ENCODE measurements around the gene SGPL1.

The SGPL1 gene

GRCh38 chr10:70905071-70906021 lies 89.6 kb downstream of the SGPL1 start:
- DNase-seq (ENCODE audit: low spot score): no peak
- no peak for FAIRE-seq

DNA sequence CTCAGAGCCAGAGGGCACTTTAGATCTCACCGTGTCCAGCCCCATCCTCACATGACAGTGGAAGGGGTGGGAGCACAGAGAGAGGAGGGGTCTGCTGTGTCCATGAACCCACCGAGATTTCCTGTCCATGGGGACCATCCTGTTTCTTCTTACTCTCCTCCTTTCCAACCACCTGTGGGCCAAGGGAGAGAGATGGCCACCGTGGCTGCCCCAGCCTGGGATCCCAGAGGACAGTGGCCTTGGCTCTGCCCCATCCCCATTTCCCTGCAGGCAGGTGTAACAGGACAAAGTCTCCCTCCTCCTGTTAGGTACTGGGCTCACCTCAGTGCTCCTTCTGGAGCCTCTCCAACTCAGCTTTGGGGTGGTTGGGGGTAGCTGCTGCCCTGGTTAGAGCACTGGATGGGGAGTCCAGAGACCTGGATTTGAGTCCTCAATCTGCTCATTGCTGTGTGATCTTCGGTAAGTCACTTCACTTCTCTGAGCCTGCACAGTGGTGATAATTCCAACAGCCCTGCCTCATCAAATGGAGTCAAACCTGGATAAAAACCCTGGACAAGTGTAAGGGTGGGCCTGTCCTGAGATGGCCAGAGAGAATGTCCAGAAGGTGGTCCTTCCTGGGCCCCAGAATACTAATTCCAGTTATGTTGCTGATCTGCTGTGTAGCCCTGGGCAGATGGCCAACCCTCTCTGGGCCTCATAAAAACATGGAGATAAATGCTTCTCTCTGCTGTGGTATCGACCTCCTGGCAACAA lies 90.5 kb downstream of the SGPL1 start:
- FAIRE-seq: no peak
- DNase-seq (ENCODE audit: low spot score): no peak

- no peak for DNase-seq (ENCODE audit: low spot score)
- no peak for FAIRE-seq
These were observed 91.3 kb downstream of the SGPL1 start for GRCh38 chr10:70906953-70907636.

GRCh38 chr10:70907637-70908405 lies 92.1 kb downstream of the SGPL1 start:
- no peak for DNase-seq (ENCODE audit: low spot score)

DNA sequence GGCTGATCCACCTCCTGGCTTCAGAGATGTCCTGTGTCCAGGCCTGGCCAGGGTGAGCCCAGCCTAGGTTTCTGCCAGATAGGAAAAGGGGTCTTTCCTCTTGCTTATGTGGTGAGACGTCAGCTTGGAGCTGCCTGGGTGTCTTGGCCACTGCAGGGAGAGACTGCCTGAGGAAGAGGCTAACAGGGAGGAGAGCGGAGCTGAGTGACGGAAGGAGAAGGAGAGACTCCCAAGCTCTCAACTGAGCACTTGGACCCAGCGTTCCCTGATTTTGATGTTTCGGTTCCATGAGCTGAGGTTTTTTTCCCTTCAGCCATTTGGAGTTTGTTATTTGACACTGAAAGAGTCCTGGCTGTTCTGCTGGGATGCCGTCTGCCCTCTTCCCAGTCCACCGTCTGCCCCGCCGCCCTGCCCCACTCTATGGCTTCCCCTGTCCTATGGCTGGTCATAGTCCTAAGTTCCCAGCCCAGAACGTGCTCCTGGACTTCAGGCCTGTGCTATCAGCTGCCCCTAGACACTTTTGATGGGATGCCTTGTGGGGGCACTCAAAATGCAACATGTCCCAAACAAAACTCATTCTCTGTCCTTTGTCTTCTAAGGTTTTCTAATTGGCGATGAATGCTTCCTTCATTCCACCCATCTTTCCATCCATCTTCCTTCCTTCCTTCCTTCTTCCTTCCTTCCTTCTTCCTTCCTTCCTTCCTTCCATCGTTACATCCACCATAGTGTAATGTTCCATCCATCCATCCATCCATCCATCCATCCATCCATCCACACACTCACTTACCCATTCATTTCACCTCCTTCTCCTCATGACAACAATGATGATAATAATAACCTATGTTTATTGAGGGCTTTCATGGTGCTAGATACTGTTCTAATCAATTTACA lies 92.9 kb downstream of the SGPL1 start:
- no peak for FAIRE-seq
- DNase-seq (ENCODE audit: low spot score): no peak

More at GRCh38 chr10:70907637-70908405, 92.1 kb downstream of the SGPL1 start:
- FAIRE-seq: no peak

DNA sequence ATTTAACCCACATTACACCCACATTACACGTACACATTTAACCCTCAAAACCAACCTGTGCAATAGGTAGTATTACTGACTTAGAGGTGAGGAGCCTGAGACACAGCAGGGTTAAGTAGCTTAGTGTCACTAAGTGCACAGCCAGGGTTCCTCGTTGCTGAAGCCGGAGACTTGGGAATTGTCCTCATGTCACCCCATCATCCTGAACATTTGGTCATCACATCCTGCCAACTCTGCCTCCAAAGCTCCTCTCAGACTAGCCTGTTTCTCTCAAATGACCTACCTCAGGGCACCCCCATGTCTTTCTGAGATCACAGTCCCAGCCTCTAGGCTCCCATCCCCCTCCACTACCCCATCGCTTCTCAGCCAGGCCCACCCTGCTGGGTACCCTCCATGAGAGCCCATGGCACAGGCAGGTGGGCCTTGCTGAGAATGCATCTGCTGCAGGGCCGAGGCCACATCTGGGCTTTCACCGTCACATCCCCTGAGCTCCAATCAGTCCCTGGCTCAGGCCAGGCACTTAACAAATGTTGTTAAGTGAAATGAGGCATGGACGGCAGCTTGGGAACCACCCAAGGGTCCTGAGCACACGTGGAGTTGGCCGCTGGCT lies 93.7 kb downstream of the SGPL1 start:
- DNase-seq (ENCODE audit: low spot score) (no peak), FAIRE-seq (no peak)

DNA sequence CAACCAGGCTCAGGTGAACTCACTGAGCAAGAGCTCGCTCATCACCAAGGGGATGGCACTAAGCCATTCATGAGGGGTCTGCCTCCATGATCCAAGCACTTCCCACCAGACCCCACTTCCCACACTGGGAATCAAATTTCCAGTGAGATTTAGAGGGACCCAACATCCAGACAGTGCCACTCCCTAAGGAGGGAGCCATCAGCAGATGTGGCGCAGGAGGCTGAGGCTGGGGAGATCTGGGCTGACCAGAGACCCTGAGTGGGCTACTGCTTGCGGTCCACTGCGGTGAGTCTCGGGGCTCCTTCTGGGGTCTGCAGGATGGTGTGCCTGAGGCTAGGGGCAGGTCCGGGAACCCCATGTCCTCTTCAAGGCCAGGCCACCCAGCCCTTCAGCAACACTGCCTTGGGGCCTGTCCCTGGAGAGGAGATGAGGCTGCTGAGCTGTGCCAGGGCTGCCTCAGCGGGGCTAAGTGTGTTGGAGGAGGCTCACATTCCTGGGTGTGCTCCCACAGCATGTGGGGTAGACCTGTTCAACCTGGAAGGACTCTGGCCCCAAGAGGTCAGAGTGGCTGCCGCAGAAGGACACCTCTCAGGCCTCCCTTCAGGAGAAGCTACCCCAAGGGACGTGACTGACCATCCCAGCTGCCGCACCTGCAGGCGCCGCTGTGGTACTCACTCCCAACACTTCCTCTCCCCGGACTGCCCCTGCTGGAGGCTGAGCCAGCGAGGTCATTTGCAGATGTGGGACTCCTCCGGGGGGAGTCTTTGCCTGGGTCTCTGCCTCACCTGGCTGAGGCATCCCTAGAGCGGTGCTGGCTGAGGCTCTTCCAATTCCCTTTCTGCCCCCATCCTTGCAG lies 95.0 kb downstream of the SGPL1 start:
- DNase-seq (ENCODE audit: low spot score): no peak
- FAIRE-seq: no peak

DNA sequence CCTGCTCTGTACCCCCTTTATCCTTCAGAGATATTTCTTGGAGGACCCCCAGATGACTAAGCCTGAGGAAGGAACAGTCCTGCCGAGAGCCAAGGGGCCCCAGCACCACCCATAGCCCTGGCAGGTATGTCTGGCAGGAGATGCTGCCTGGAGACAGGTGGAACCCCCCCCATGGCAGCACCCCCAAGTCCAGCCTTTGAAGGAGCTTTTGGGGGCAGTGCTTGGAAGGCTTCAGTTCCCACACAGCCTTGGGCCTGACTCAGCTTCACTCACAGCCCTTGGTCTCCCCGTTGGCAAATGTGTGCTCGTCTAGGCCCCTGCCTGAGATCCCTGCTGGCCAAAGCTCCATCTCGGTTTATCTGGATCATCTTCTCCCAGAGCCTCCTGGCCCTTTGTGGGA lies 95.6 kb downstream of the SGPL1 start:
- FAIRE-seq: no peak
- DNase-seq (ENCODE audit: low spot score): no peak

GRCh38 chr10:70912556-70912955 lies 96.8 kb downstream of the SGPL1 start:
- DNase-seq (ENCODE audit: low spot score): no peak
- no peak for FAIRE-seq

DNA sequence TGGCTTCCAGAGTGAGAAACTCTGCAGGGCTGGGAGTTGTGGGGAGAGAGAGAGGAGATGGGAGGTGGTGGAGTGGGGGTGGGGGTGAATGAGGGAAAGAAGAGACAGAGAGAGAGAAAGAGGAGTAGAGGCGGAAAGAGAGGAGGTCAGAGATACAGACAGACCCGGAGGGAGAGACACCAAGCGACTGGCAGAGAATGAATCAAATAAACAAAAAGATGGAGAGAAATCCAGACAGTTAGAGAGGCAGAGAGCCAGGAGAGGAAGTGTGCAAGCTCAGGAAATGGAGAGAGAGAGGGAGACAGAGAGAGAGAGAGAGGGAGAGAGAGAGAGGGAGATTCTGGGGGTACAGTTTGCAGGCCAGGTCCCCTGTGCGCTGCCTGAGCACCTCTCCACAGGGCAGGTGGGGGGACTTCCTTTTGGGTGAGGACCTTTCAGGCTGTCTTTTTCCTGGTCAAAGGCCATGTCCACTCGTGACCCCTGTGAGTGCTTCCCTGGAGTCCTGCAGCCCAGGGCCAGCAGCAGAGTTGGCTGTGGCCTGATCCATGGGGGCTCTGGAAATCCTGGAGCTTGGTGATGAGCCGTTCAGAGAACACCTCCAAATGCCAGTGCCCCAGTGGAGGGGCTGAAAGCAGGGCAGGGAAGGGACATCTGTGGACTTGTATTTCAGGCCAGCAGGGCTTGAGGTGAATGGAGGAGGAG lies 97.6 kb downstream of the SGPL1 start:
- DNase-seq (ENCODE audit: low spot score) (no peak), FAIRE-seq (no peak)

GRCh38 chr10:70913893-70914240 lies 98.1 kb downstream of the SGPL1 start:
- DNase-seq (ENCODE audit: low spot score) (no peak), FAIRE-seq (no peak)

DNA sequence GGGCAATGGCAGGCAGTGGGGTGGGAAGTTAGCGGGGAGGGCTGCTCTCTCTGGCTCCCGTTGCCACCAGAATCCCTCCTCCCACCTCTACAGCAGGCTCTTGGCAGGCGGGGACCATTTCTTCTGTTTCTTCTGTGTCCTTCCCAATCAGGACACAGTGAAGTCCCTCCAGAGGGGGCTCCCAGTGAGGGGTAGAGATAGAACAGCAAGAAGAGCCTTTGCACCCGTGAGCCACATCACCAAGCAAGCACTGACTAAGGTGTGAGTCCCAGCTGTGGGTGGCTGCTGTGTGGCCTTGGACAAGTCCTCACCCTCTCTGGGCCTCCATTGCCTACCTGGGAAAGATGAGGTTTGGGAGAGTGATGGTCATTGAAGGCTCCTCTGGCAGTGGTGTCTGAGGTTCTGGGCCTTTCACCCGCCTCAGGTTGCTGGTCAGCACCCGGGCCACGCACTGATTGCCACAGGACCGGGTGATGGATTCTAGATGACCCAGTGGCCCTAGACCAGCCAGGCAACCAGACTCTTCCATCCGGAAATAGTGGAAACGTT lies 98.6 kb downstream of the SGPL1 start:
- DNase-seq (ENCODE audit: low spot score): no peak
- no peak for FAIRE-seq

DNA sequence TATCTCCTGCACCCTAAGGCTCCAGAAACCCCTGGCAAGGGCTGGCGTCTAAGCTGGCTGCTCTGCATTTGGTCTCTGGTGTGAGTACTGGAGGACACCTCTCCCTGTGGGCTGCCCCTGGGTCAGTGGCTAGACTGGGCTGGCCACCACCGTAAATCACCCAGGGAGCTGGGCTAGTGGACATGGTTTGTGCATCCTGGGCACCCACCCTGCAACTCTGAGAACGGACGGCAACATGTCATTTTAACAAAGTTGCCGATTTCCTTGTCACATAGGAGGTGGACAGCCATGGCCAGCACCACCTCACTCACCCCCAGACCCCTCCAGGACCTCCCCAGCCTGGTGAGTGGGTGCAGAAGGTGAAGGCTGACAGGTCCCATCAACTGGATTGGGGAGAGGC lies 99.5 kb downstream of the SGPL1 start:
- FAIRE-seq: no peak
- DNase-seq (ENCODE audit: low spot score): no peak

- no peak for DNase-seq (ENCODE audit: low spot score)
- FAIRE-seq: no peak
These were observed 100.1 kb downstream of the SGPL1 start for GRCh38 chr10:70915806-70916205.

DNA sequence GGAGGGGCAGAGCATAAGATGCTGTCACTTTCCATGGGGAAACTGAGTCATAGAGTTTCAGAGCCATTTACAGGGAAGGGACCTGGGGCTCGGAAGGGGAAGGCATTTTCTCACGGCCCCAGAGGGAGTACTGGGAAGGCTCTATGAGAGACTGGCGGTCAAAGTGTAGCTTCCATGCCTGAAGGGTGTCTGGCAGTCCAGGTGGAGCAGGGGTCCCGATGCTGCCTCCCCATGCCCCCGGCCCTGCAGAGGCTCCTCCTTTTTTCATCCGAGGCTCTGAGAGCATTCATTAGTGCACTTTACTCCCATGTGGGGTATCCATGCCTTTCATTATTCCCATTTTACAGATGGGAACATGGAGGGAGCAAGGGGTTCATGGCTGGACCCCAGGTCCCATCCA lies 100.5 kb downstream of the SGPL1 start:
- DNase-seq (ENCODE audit: low spot score) (no peak), FAIRE-seq (no peak)

- FAIRE-seq (no peak), DNase-seq (ENCODE audit: low spot score) (no peak)
These were observed 101.5 kb downstream of the SGPL1 start for GRCh38 chr10:70917226-70917625.

DNA sequence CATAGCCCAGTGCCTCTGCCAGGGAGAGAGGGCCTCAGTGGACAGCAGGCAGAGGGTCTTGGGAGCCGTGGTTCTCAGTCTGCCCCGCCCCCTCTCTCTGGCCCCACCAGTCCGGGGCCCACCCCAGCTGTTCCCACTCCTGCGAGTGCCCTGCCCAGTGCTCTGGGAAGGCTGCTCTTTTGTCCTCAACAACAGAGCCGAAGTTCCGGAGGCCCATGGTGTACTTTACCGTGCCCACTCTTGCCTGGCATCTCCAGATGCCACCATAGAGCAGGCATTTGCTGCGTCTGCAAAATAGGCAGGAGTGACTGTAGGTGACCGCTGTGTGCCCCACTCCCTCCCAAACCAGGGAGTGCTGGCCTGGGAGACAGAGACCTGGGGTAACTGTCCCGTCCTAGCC lies 101.9 kb downstream of the SGPL1 start:
- DNase-seq (ENCODE audit: low spot score) (no peak), FAIRE-seq (no peak)
